Upper lobe of right lung (tissue), 1 donor: ENCODE results near the gene TMEM203. TPM values are rescaled to one million over a fixed set of nuclear protein-coding genes. Genes with fewer than 3 reads are reported as not detected.

Experiments
- ATAC-seq: fragments of 200-7000 bp; cut with Tn5 transposase; one replicate; pipeline ENCODE4 v1.9.1; 2020; ENCODE audit warnings: mild to moderate bottlenecking, moderate library complexity
- DNase-seq: peaks from one replicate; pipeline ENCODE4 v3.0.0-alpha.2; 2020
- H3K27ac ChIP-seq: fragments of 200-600 bp; one replicate; pipeline ENCODE4 v1.8.0; 2022
- H3K27me3 ChIP-seq: fragments of 200-600 bp; one replicate; pipeline ENCODE4 v1.8.0; 2022; ENCODE audit warnings: mild to moderate bottlenecking
- H3K36me3 ChIP-seq: fragments of 200-600 bp; one replicate; pipeline ENCODE4 v1.8.0; 2022
- H3K4me1 ChIP-seq: fragments of 200-600 bp; one replicate; pipeline ENCODE4 v1.8.0; 2022
- H3K4me3 ChIP-seq: fragments of 200-600 bp; one replicate; pipeline ENCODE4 v1.8.0; 2022; ENCODE audit warnings: mild to moderate bottlenecking
- H3K9me3 ChIP-seq: fragments of 200-600 bp; one replicate; pipeline ENCODE4 v1.8.0; 2022
- CTCF ChIP-seq: fragments of 200-600 bp; IDR thresholded peaks from one replicate; pipeline ENCODE4 v1.8.0; 2022; ENCODE audit warnings: antibody characterized with exemption
- intact Hi-C: fragments of 100-400 bp; cut with DNase I; formaldehyde crosslinking; loops from one replicate; pipeline ENCODE4 v1.11.0; 2022
- total RNA-seq: library from RNA; stranded (reverse); fragmentation: NEBNext Ultra II Directional; extraction: Animal tissue kit (Norgen Biotek cat#: 25700); gene quantifications from one replicate; pipeline ENCODE4 v1.2.1, GENCODE V29; 2021
- donor health status: DM: no; HTN: yes; CAD: no; lungs with severe emphysema.

Gene TMEM203
- total RNA-seq, 1 donor from 2014 or later = 28.7 TPM

DNA sequence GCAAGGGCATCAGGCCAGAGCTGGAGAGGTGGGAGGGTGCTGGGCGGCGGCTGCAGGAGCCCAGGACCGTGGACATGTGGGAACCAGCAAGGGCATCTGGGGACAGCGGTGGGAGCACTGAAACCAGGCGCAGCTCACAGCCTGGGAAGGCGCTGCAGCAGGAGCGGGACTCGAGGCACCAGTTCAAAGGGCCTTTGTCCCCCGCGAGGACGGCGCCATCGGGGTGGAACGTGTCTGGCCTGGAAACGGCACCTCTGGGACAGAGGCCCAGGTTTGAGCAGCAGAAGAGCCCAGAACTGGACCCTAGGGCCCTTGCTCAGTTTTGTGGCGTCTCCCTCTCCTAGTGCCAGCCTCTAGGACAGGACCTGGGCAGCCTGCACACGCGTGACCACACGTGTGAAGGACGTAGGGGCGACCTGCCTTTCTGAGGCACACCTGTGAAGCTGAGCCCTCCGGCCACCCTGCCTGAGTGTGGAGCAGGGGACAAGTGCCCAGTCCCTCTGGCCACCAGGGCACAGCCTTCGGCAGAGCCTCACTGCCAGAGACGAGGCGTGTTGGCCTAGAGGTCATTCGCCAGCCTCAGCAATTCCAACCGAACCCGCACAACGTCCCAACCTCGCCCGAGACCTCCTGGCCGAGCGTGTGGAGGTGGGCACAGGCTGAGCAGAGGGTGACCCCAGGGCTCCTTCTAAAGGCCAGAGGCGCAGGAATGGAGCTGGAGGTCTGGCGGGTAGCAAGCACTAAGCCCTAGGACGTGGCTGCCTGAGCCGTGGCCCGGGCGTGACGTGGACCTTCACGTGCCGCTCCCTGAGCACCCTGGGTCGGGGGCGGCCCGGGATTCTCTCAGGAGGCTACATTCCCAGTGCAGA, 31.4 kb downstream of the TMEM203 start:
- H3K27ac ChIP-seq = no peak overlapping the region
- TF ChIP-seq CTCF = no peak
- H3K9me3 ChIP-seq = no peaks in the 10 kb centered on the region
- H3K4me3 ChIP-seq = no peak overlapping the region
- peaks cover 13% of the 10 kb centered on the region for H3K36me3 ChIP-seq
- no peak for DNase-seq
- H3K27me3 ChIP-seq = peaks cover 39% of the 10 kb centered on the region
- intact Hi-C loops = no loop called here
- no peak for ATAC-seq
- H3K4me1 ChIP-seq = peaks cover 4% of the 10 kb centered on the region

DNA sequence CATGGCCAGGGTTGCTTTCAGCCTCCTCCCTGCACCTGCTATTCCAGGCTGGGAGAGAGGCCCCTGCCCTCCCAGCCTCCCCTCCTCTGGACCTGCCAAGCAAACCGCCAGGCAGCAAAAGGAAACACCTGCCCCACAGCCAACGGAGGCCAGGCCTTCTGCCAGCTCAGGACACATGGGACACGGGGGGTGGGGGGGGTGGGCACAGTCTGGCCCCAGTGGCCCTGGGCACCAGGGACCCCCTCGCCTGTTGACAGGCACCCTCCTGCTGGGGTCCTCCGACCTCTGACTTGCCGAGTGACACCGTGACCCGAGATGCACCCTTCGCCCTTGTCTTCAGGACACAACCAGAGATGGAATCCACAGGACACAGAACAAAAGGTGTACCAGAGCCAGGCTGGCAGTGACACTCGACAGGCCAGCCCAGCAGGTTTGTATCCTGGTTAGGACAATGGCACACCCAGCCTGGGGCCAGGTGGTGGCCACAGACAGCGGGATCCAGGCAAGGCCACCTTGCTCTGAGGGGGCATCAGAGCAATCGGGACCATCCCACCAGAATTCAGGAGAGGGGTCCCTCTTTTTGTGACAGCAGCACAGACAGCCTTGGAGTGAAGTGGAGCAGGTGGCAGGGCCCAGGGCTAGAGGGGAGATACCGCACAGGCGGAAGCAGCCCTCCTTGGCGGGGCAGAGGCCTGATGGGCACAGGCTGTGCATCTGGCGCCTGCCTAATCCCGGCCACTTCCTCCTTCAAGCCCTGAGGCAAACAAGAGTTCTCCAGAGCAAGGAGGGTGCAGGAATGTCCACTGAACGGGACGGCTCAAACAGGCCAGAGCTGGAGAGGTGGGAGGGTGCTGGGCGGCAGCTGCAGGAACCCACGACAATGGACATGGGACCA, 32.3 kb downstream of the TMEM203 start:
- Histone ChIP-seq H3K4me3 (no peak overlapping the region), H3K27me3 (peaks cover 48% of the 10 kb centered on the region), H3K9me3 (no peaks in the 10 kb centered on the region), H3K36me3 (peaks cover 6% of the 10 kb centered on the region), H3K4me1 (peaks cover 9% of the 10 kb centered on the region), H3K27ac (no peak overlapping the region)
- intact Hi-C loops = no loop called here
- DNase-seq (no peak), ATAC-seq (peak; percentile 20)
- TF ChIP-seq CTCF = no peak

GRCh38 chr9:137171149-137171900, 34.1 kb downstream of the TMEM203 start:
- Histone ChIP-seq H3K27ac (no peak overlapping the region), H3K27me3 (peaks cover 66% of the 10 kb centered on the region)
- intact Hi-C loops = no loop called here

DNA sequence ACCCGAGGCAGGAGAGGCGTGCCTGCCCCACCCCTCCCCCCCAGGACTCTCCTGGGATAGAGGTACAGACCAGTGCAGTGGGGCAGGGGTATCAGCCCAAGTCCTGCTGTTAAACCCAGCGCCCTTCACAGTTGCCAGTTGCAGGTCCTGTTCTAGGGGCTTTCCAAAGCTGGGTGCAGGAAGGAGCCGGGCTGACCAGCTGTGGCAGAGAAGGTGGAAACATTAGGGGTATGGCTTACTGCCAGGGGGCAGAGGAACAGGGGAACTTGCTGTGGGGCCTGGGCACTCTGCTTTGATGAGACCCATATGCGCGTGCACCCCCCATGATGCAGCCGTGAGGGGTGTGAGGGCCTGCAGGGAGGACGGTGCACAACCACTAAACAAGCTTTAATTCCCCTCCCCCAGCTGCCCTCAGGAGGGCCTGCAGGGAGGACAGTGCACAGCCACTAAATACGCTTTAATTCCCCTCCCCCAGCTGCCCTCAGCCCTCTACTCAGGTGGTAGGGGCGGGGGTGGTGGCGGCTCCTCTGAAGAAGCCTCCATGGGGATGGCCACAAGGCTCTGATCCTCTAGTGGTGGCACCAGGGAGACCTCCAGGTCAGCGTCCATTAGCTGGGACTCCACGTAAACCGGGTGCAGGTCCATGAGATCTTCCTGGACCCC, 34.8 kb downstream of the TMEM203 start:
- DNase-seq = no peak
- no peaks in the 10 kb centered on the region for H3K36me3 ChIP-seq
- TF ChIP-seq CTCF = no peak
- intact Hi-C loops = no loop called here
- no peak for ATAC-seq
- H3K9me3 ChIP-seq = no peaks in the 10 kb centered on the region
- peaks cover 73% of the 10 kb centered on the region for H3K27me3 ChIP-seq
- no peak overlapping the region for H3K27ac ChIP-seq
- no peak overlapping the region for H3K4me3 ChIP-seq
- H3K4me1 ChIP-seq = peaks cover 14% of the 10 kb centered on the region

More at GRCh38 chr9:137171149-137171900, 34.1 kb downstream of the TMEM203 start:
- H3K36me3 ChIP-seq = no peaks in the 10 kb centered on the region
- no peak for TF ChIP-seq CTCF
- H3K4me1 ChIP-seq = peaks cover 14% of the 10 kb centered on the region
- no peak for DNase-seq
- no peaks in the 10 kb centered on the region for H3K9me3 ChIP-seq
- no peak overlapping the region for H3K4me3 ChIP-seq
- no peak for ATAC-seq

- peak within 1 kb of the TSS; percentile 29 for H3K4me3 ChIP-seq
- no peaks in the 10 kb centered on the region for H3K9me3 ChIP-seq
- no peak for ATAC-seq
- no peak for DNase-seq
- TF ChIP-seq CTCF = no peak
- no peak within 1 kb of the TSS for H3K27ac ChIP-seq
- peaks cover 14% of the 10 kb centered on the region for H3K4me1 ChIP-seq
- no peaks in the 10 kb centered on the region for H3K36me3 ChIP-seq
- intact Hi-C loops = no loop called here
- peaks cover 80% of the 10 kb centered on the region for H3K27me3 ChIP-seq
Observed at GRCh38 chr9:137169896-137170358, 35.5 kb downstream of the TMEM203 start, which contains the start of gene LRRC26. Gene LRRC26 (minus strand): TSS chr9:137170051. CDS start chr9:137169943, 108 bp downstream.
